KOPT-K1 (cell line): ENCODE data around the gene TCN1.
"Not testable (repeated sequence)": the region's sequence is repeated elsewhere in the genome, so short reads cannot be mapped to it uniquely, and the experiment has no call there.

Source experiments
- H3K27ac ChIP-seq: fragments of 200-600 bp; sonication (generic); 2 replicates; pipeline ENCODE4 v1.5.1; 2016; ENCODE audit warnings: antibody characterized with exemption, mild to moderate bottlenecking, low read depth, low read length; ENCODE audit not compliant: poor library complexity, severe bottlenecking
- H3K36me3 ChIP-seq: fragments of 200-600 bp; sonication (generic); 2 replicates; pipeline ENCODE4 v1.5.1; 2017; ENCODE audit warnings: antibody characterized with exemption, mild to moderate bottlenecking, low read length, moderate library complexity; ENCODE audit not compliant: insufficient read depth
- H3K9me3 ChIP-seq: fragments of 200-600 bp; sonication (generic); 2 replicates; pipeline ENCODE4 v1.5.1; 2017; ENCODE audit warnings: antibody characterized with exemption, low read length, mild to moderate bottlenecking; ENCODE audit not compliant: insufficient read depth, poor library complexity, severe bottlenecking

TCN1 gene

GRCh38 chr11:59866397-59866796 lies at the start of gene TCN1:
TCN1 (minus strand) TSS chr11:59866487; CDS start chr11:59866470, 17 bp downstream.
- no peaks in the 10 kb centered on the region for H3K9me3 ChIP-seq
- no peak within 1 kb of the TSS for H3K27ac ChIP-seq
- H3K36me3 ChIP-seq, result no peaks in the 10 kb centered on the region

- not testable (repeated sequence) for H3K27ac ChIP-seq, H3K9me3 ChIP-seq, H3K36me3 ChIP-seq
These were observed 37.3 kb upstream of the TCN1 start for GRCh38 chr11:59903569-59903968.

- Histone ChIP-seq H3K36me3 (no peaks in the 10 kb centered on the region), H3K9me3 (no peaks in the 10 kb centered on the region), H3K27ac (no peak overlapping the region)
These were observed 35.0 kb upstream of the TCN1 start for GRCh38 chr11:59901306-59901705.

GRCh38 chr11:59900366-59901126 lies 34.3 kb upstream of the TCN1 start:
- Histone ChIP-seq H3K9me3 (no peaks in the 10 kb centered on the region), H3K27ac (no peak overlapping the region), H3K36me3 (no peaks in the 10 kb centered on the region)

GRCh38 chr11:59899532-59899931 lies 33.2 kb upstream of the TCN1 start:
- H3K36me3 ChIP-seq, result no peaks in the 10 kb centered on the region
- H3K27ac ChIP-seq, result no peak overlapping the region
- no peaks in the 10 kb centered on the region for H3K9me3 ChIP-seq

GRCh38 chr11:59898650-59899049 lies 32.4 kb upstream of the TCN1 start:
- no peaks in the 10 kb centered on the region for H3K9me3 ChIP-seq
- H3K27ac ChIP-seq, result no peak overlapping the region
- H3K36me3 ChIP-seq, result no peaks in the 10 kb centered on the region

- Histone ChIP-seq H3K27ac (no peak overlapping the region), H3K9me3 (no peaks in the 10 kb centered on the region), H3K36me3 (no peaks in the 10 kb centered on the region)
These were observed 31.8 kb upstream of the TCN1 start for GRCh38 chr11:59898046-59898445.

GRCh38 chr11:59894616-59895015 lies 28.3 kb upstream of the TCN1 start:
- H3K9me3 ChIP-seq, result no peaks in the 10 kb centered on the region
- no peaks in the 10 kb centered on the region for H3K36me3 ChIP-seq
- H3K27ac ChIP-seq, result no peak overlapping the region

- peaks cover 6% of the 10 kb centered on the region for H3K9me3 ChIP-seq
- H3K36me3 ChIP-seq, result no peaks in the 10 kb centered on the region
These were observed 25.5 kb upstream of the TCN1 start for GRCh38 chr11:59891781-59892181.

GRCh38 chr11:59887156-59887555 lies 20.9 kb upstream of the TCN1 start:
- not testable (repeated sequence) for H3K36me3 ChIP-seq, H3K9me3 ChIP-seq, H3K27ac ChIP-seq

More at GRCh38 chr11:59891781-59892181, 25.5 kb upstream of the TCN1 start:
- no peak overlapping the region for H3K27ac ChIP-seq

GRCh38 chr11:59883597-59883996 lies 17.3 kb upstream of the TCN1 start:
- Histone ChIP-seq H3K9me3 (peaks cover under 1% of the 10 kb centered on the region), H3K27ac (no peak overlapping the region)

GRCh38 chr11:59879567-59879966 lies 13.3 kb upstream of the TCN1 start:
- H3K36me3 ChIP-seq, result no peaks in the 10 kb centered on the region
- no peaks in the 10 kb centered on the region for H3K9me3 ChIP-seq
- no peak overlapping the region for H3K27ac ChIP-seq

More at GRCh38 chr11:59883597-59883996, 17.3 kb upstream of the TCN1 start:
- H3K36me3 ChIP-seq, result no peaks in the 10 kb centered on the region

GRCh38 chr11:59878575-59878974 lies 12.3 kb upstream of the TCN1 start, which contains the start of gene OOSP3:
OOSP3 (plus strand) TSS chr11:59878782; CDS start chr11:59878809, 27 bp downstream.
- no peaks in the 10 kb centered on the region for H3K36me3 ChIP-seq
- H3K27ac ChIP-seq, result no peak within 1 kb of the TSS
- H3K9me3 ChIP-seq, result no peaks in the 10 kb centered on the region

GRCh38 chr11:59877784-59878183 lies 11.5 kb upstream of the TCN1 start:
- H3K27ac ChIP-seq, result no peak overlapping the region
- no peaks in the 10 kb centered on the region for H3K9me3 ChIP-seq
- H3K36me3 ChIP-seq, result no peaks in the 10 kb centered on the region

- H3K27ac ChIP-seq, result no peak overlapping the region
- no peaks in the 10 kb centered on the region for H3K9me3 ChIP-seq
- H3K36me3 ChIP-seq, result no peaks in the 10 kb centered on the region
These were observed 11.0 kb upstream of the TCN1 start for GRCh38 chr11:59877325-59877724.

GRCh38 chr11:59875856-59876519 lies 9.7 kb upstream of the TCN1 start:
- Histone ChIP-seq H3K36me3 (no peaks in the 10 kb centered on the region), H3K9me3 (no peaks in the 10 kb centered on the region), H3K27ac (no peak overlapping the region)
